DLD1 (cell line): ENCODE measurements around the gene SMIM38.

Experiments
- in situ Hi-C: cut with HindIII; loops from 2 replicates; pipeline ENCODE4 v1.10.0; 2017; ENCODE audit warnings: low sequenced_read_pairs

SMIM38 gene

GRCh38 chr11:69158301-69159149 is 2.8 kb downstream of the SMIM38 start:
- in situ Hi-C loops: no loop called here

GRCh38 chr11:69159150-69159852 is 3.6 kb downstream of the SMIM38 start:
- in situ Hi-C loops: no loop called here

DNA sequence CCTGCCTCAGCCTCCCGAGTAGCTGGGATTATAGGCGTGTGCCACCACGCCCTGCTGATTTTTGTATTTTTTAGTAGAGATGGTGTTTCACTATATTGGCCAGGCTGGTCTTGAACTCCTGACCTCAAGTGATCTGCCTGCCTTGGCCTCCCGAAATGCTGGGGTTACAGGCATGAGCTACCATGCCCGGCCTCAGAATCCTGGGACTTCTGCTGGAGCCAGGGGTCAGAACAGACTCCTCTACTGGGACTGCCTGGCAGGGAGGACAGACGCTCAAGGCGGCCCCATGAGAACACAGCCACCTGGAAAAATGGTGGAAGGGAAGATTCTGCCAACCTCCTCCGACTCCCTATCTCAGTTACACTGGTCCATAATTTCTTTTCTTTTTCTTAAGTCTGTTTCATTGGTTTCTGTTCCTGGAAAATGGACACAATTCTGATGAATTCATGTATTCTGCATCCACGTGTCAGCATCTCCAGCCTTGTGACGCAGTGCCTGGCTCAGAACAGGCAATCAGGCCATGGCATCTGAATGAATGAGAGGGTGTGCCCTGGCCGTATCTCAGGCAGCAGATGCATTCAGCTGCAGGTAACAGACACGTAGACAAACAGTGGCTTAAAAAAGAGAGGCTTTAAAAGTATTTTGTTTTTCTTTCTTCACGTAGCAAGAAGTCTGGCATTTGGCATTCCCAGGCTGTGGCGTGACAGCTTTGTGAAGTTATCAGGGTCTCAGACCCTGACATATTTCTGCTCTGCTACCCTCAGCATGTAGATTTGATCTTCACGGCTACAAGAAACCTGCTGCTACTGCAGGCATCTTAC is 4.8 kb downstream of the SMIM38 start:
- in situ Hi-C loops: no loop called here

- in situ Hi-C loops: no loop called here
These were observed 5.3 kb downstream of the SMIM38 start for GRCh38 chr11:69161117-69161407.

DNA sequence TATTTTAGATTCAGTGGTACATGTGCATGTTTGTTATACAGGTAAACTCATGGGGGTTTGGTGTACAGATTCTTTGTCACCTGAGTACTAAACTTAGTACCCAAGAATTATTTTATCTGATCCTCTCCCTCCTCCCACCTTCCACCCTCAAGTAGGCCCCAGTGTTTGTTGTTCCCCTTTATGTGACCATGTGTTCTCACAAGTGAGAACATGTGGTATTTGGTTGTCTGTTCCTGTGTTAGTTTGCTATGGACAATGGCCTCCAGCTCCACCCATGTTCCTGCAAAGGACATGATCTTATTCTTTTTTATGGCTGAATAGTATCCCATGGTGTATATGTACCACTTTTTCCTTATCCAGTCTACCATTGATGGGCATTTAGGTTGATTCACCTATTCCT is 6.8 kb downstream of the SMIM38 start:
- in situ Hi-C loops: no loop called here

DNA sequence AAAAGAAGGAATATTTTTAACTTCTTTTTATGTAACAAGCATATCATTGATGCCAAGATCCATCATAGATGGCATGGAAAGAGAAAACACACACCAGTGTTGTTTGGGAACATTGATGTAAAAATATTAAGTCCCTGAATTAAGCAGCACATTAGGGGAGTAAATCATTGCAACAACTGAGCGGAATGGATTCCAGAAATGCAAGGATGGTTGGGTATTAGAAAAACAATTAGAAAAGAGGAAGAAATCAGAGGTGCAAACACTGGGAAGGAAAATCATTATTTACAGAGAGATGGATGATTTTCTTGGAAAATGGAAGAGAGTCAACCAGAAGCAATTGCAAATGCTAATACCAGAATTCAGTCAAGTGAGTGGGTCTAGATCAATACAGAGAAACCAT is 8.1 kb downstream of the SMIM38 start:
- in situ Hi-C loops: no loop called here

- in situ Hi-C loops: no loop called here
These were observed 9.1 kb downstream of the SMIM38 start for GRCh38 chr11:69164824-69165223.

DNA sequence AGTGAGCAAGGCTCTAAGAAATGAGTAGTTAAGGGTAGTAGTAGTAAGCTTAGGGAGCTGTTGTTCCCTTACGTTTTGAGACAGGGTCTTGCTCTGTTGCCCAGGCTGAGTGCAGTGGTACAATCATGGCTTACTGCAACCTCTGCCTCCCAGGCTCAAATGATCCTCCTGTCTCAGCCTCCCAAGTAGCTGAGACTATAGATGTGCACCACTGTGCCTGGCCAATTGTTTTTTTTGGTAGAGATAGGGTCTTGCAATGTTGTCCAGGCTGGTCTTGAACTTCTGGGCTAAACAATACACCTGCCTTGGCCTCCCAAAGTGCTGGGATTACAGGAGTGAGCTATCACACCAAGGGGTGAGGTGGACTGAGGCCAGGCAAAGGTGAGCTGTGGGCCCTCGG is 10.0 kb downstream of the SMIM38 start:
- in situ Hi-C loops: no loop called here

DNA sequence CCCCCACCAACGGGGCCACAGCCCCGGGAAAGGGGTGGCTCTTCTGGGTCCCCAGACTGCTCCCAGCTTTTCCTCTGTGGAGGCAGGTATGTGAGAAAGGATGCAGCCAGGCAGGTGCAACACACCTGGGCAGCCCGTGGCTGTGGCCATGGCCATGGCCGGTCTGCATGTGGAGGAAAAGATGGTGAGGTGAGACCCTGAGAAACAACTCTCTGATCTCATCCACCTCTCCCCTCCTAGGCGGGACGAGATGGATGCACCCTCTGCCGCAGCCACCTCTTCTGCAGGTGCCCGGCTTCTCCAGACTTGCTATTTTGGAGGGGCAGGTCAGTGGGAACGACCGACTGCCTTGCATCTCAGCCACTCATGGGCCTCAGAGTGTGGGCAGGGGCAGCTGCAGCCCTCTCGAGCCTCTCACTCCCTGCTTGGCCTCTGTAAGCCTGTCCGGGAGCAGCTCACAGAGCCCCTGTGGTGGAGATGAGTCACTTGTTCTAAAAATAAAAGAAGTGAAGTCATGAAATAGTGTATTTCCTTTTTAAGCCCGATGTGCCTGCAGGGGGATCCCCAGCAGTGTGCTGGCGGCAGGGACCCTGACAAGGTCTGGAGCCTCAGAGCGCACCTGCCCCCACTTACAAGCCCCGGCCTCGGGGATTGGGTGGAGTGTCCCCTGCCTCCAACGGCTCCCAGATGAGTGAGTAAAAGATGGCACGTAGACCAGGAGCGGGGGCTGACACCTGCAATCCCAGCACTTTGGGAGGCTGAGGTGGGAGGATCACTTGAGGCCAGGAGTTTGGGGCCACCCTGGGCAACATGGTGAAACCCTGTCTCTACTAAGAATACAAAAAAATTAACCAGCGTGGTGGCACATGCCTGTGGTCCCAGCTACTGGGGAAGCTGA is 10.7 kb downstream of the SMIM38 start:
- in situ Hi-C loops: no loop called here

DNA sequence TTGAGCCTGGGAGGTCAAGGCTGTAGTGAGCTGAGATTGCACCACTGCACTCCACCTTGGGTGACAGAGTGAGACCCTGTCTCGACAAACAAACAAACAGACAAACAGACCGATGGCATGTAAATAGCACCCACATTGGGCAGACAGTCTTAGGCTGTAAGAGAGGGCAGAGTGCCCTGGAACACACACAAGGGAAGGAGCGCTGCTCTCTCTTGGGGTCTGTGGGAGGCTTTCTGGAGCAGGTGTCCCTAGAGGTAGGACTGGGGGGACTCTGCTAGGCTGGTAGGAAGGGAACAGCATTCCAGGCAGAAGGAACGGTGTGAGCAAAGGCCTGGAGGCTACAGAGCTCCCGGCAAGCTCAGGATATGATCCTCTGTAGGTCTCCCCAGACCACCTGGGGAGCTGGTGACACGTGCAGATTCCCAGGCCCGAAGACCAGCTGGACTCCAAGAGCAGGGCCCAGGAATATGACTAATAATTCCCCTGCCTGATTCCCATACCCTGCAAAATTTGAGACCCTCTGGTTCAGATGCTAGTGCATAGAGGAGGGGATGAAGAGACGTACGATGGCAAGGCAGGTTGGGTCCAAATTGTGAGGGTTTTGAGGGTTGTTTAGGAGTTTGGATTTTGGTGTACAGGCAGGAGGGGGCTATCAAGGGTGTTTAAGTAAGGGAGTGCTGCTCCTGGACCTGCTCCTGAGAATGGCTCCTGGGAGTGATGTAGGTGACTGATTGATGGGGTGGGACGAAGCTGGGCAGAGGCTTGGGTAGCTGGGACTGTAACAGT is 11.6 kb downstream of the SMIM38 start:
- in situ Hi-C loops: no loop called here

DNA sequence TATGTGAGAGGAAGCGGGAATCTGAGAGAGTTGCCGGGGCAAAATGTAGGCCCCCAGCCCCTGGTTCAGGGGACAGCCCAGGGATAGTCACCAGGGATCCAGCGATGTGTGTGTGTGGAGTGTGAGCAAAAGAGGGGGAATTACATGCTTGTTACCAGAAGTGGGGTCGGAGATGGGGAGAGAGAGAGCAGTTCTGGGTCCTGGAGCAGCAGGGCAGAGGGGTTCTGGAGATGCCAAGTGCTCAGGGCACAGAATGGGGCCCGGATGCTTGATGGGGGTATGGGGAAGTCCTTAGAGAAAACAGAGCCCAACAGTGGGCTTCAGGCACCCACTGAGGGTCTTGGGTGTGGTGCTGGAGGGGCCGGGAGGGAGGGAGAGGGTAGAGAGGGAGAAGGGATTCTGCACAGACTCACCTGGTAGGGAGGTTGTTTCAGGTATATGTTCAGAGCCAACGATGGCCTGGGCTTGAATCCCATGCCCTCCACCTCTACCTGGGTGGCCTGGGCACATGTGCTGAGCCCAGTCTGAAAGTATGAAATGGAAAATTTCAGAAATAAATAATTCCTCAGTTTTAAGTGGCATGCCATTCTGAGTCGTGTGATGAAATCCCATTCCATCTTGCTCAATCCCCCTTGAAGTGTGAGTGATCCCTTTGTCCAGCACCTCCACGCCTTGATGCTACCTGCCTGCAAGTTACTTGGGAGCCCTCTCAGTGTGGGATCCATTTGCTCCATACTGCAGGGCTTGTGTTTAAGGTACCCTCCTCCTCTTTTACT is 12.4 kb downstream of the SMIM38 start:
- in situ Hi-C loops: no loop called here

GRCh38 chr11:69169479-69169878 is 13.7 kb downstream of the SMIM38 start:
- in situ Hi-C loops: no loop called here

DNA sequence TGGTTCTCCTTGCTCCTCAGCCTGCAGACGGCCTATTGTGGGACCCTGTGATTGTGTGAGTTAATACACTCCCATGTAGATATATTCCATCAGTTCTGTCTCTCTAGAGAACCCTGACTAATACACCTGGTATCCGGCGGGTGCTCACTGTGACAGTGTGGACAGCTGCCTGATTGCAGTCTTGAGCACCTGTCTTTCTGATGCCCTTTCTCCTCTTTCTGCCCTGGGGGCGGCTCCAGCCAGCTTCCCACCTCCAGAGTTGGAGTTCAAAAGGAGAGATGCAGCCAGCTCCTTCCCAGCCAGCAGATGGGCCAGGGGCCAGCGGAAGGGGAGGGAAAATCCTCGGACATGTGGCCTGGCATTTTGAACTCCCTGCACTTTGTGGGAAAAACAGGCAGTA is 15.0 kb downstream of the SMIM38 start:
- in situ Hi-C loops: no loop called here

DNA sequence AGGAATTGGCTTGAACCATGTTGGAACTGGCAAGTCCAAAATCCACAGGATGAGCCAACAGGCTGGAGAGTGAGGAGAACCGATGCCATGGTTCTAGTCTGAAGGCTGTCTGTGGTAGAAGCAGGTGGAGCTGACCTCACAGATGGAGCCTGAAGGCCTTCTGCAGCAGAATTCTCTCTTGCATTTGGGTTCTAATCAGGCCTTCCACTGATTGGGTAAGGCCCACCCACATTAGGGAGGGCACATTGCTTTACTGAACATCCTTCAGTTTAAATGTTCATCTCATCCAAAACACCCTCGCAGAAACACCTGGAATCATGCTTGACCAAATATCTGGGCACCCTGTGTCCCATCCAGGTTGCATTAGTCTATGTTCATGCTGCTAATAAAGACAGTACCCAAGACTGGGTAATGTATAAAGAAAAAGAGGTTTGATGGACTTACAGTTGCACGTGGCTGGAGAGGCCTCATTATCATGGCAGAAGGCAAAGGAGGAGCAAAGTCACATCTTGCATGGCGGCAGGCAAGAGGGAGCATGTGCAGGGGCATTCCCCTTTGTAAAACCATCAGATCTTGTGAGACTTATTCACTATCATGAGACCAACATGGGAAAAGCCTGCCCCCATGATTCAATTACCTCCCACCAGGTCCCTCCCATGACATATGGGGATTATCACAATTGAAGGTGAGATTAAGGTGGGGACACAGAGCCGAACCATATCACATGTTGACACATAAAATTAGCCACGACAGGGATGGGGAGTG is 15.9 kb downstream of the SMIM38 start:
- in situ Hi-C loops: no loop called here

DNA sequence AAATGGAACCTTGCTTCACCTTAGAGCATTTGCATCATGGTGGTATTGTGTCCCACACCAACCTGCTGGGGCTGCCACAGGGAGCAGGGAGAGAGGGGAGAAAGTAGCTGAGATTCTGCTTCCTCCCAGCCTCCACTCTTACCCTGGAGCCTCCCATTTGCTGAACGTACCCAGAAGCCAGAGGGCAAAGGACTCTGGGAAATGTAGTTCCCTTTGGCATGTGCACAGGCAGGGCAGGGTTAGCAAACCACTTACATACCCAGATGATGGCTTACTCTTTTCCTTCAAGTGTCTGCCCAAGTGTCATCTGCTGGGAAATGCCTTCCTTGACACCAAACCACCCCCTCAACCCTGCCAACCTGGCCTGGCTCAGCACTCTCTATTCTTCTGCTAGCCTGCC is 16.9 kb downstream of the SMIM38 start:
- in situ Hi-C loops: no loop called here

- in situ Hi-C loops: no loop called here
These were observed 17.6 kb downstream of the SMIM38 start for GRCh38 chr11:69173331-69173730.

GRCh38 chr11:69173925-69174581 is 18.3 kb downstream of the SMIM38 start:
- in situ Hi-C loops: no loop called here

- in situ Hi-C loops: no loop called here
These were observed 19.1 kb downstream of the SMIM38 start for GRCh38 chr11:69174841-69175240.
